ENCODE measurements around the gene LZTFL1. TPM values are rescaled to one million over a fixed set of nuclear protein-coding genes. Genes with fewer than 3 reads are reported as not detected.

Gene LZTFL1
- 8.0 and 9.1 TPM in 2 replicates for total RNA-seq (2022)
- percentile 37 among the genes with signal in this experiment for Bru-seq, nascent RNA
- BruChase-seq, experiment 1, labeled RNA remaining after a 2-hour chase: percentile 37 among the genes with signal in this experiment
- percentile 44 among the genes with signal in this experiment for BruChase-seq, experiment 2, labeled RNA remaining after a 6-hour chase
- long read RNA-seq, full-length matches to known transcripts: 8 of 12 reads
- long read RNA-seq, partial matches to known transcripts: 0 of 12 reads
- long read RNA-seq, other reads (novel, unspliced or antisense): 4 of 12 reads

DNA sequence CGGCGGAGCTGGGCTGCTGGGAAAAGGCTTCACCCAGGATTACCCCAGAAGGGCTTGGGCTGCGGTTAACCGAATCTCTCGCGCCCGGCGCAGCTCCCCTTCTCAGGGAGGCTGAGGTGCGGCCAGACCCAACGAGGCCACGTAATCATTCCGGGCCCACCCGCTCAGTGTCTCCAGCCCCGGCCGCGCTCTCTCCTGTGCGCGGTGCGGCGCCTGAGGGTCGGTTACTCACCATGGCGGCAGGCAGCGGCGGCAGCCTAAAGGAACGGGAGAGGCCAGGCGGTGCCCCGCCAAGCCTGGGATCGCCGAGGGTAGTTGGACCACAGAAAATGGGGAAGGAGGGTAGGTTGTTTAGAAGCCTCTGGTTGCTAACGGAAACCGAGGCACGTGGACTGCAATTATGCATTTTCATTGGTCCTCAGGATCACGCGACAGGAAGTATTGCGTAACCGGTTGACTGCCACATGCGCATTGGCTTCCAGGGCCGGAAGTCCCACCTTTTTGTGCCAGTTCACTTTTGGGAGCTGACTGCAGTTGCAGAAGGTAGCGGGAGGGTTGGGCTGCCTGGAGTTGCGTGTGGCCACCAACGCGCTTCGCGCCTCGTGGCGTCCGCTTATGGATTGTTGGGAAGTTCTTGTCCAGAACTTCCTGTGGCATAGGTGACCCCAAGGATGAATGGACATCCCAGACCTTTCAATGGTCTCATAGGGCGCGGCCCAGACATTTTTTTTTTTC lies at the start of gene LZTFL1:
TSS of gene LZTFL1 (minus strand) at position 363 of the 735 bp plus-strand sequence. CDS start at position 235, 128 bp downstream.
- intact Hi-C loops (cut with micrococcal nuclease; ENCODE audit: unreplicated experiment): loop anchor here (5.0 kb wide), 1 partner anchor 85 kb away; no protein-coding TSS in a partner anchor
- H3K9me3 ChIP-seq: no peaks in the 10 kb centered on the region
- H3K4me3 ChIP-seq (ENCODE audit: low read depth, low read length): peak within 1 kb of the TSS; percentile 66
- H3K27me3 Mint-ChIP-seq (ENCODE audit: insufficient read depth, unreplicated experiment): peaks cover 15% of the 10 kb centered on the region
- no peaks in the 10 kb centered on the region for H3K9me3 Mint-ChIP-seq (ENCODE audit: unreplicated experiment)
- ChIA-PET POLR2A (interaction anchor here (0.6 kb wide), 1 partner anchor 791 kb away, joined by 3 read pairs; no protein-coding TSS in a partner anchor), CTCF (interaction anchor here (1.6 kb wide), 1 partner anchor 81 kb away, joined by 9 read pairs; no protein-coding TSS in a partner anchor)
- H3K4me1 Mint-ChIP-seq (ENCODE audit: low read depth, unreplicated experiment): peaks cover 6% of the 10 kb centered on the region
- no peak for TF ChIP-seq CTCF (IDR thresholded peaks at IDR 0.05; ENCODE audit: insufficient read depth in 1 of 2, low read depth in 1 of 2, low read length in 1 of 2, severe bottlenecking in 1 of 2, unreplicated experiment in 1 of 2)
- no TSS peak for BruUV-seq (replicated peaks)
- peak within 1 kb of the TSS; percentile 86 for H3K4me3 Mint-ChIP-seq (ENCODE audit: unreplicated experiment)
- H3K27ac Mint-ChIP-seq (ENCODE audit: unreplicated experiment): peak within 1 kb of the TSS; percentile 87
- DNase-seq: peak; percentile 92 to 95
- H3K4me1 ChIP-seq: no peaks in the 10 kb centered on the region
- H3K36me3 Mint-ChIP-seq (ENCODE audit: insufficient read depth, unreplicated experiment): peaks cover 8% of the 10 kb centered on the region
- no peaks in the 10 kb centered on the region for H3K27me3 ChIP-seq (replicated peaks; ENCODE audit: control insufficient read depth, insufficient read depth, low read length)
- H3K36me3 ChIP-seq (ENCODE audit: control insufficient read depth, insufficient read depth, low read length): no peaks in the 10 kb centered on the region

DNA sequence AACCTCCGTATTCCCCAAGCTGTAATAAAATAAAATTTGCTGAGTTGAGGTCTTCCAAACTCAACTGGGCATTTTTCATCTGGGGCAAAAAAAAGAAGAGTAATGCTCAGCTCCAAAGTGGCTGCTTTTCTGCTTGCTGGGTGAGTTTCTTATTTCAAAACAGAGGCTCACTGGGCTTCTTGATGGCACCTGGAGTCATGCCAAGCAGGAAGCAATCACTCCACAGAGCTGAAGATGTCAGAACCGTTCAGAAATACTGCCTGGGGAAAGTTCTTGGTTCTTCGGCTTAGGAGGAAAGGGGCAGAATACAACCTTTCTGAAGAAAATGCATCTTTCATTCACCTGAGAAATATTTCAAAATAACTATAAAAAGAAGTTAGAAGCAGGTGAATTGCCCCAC lies 48.5 kb upstream of the LZTFL1 start:
- no peak overlapping the region for H3K27ac Mint-ChIP-seq (ENCODE audit: unreplicated experiment)
- H3K4me1 Mint-ChIP-seq (ENCODE audit: low read depth, unreplicated experiment): no peaks in the 10 kb centered on the region
- no peak for DNase-seq
- no peak overlapping the region for H3K4me3 Mint-ChIP-seq (ENCODE audit: unreplicated experiment)
- Histone ChIP-seq H3K4me3 (ENCODE audit: low read depth, low read length) (no peak overlapping the region), H3K4me1 (no peaks in the 10 kb centered on the region), H3K9me3 (no peaks in the 10 kb centered on the region), H3K27me3 (replicated peaks; ENCODE audit: control insufficient read depth, insufficient read depth, low read length) (no peaks in the 10 kb centered on the region), H3K36me3 (ENCODE audit: control insufficient read depth, insufficient read depth, low read length) (no peaks in the 10 kb centered on the region)
- peaks cover 6% of the 10 kb centered on the region for H3K27me3 Mint-ChIP-seq (ENCODE audit: insufficient read depth, unreplicated experiment)
- H3K36me3 Mint-ChIP-seq (ENCODE audit: insufficient read depth, unreplicated experiment): no peaks in the 10 kb centered on the region
- intact Hi-C loops (cut with micrococcal nuclease; ENCODE audit: unreplicated experiment): no loop called here
- TF ChIP-seq CTCF (IDR thresholded peaks at IDR 0.05; ENCODE audit: insufficient read depth in 1 of 2, low read depth in 1 of 2, low read length in 1 of 2, severe bottlenecking in 1 of 2, unreplicated experiment in 1 of 2): no peak
- CTCF ChIA-PET: no interaction called here
- BruUV-seq (replicated peaks): no TSS peak
- no peaks in the 10 kb centered on the region for H3K9me3 Mint-ChIP-seq (ENCODE audit: unreplicated experiment)
- POLR2A ChIA-PET: no interaction called here

DNA sequence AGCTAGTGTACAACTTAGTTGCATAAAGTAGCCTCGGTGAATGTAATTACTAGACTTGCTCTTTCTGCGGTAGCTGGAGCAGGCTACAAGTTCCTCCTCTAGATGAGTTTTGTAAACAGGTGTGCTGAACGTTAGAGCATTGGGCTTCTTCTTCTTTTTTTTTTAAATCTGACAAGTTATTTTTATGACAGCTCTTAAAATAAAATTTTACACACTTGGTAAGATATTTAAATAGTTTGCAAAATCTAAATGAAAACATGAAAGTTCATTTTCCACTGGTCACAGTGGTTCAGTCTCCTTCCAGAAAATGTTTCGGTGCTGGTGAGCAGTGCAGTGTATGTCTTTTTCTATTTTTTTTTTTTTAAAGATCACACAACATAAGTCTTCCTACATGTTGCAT lies 47.4 kb upstream of the LZTFL1 start:
- H3K36me3 ChIP-seq (ENCODE audit: control insufficient read depth, insufficient read depth, low read length): no peaks in the 10 kb centered on the region
- H3K9me3 ChIP-seq: no peaks in the 10 kb centered on the region
- no peak for TF ChIP-seq CTCF (IDR thresholded peaks at IDR 0.05; ENCODE audit: insufficient read depth in 1 of 2, low read depth in 1 of 2, low read length in 1 of 2, severe bottlenecking in 1 of 2, unreplicated experiment in 1 of 2)
- ChIA-PET POLR2A (no interaction called here), CTCF (no interaction called here)
- no peak for DNase-seq
- H3K4me3 ChIP-seq (ENCODE audit: low read depth, low read length): no peak overlapping the region
- Mint-ChIP-seq H3K9me3 (ENCODE audit: unreplicated experiment) (no peaks in the 10 kb centered on the region), H3K36me3 (ENCODE audit: insufficient read depth, unreplicated experiment) (no peaks in the 10 kb centered on the region), H3K4me3 (ENCODE audit: unreplicated experiment) (no peak overlapping the region), H3K27ac (ENCODE audit: unreplicated experiment) (no peak overlapping the region), H3K4me1 (ENCODE audit: low read depth, unreplicated experiment) (no peaks in the 10 kb centered on the region), H3K27me3 (ENCODE audit: insufficient read depth, unreplicated experiment) (peaks cover 6% of the 10 kb centered on the region)
- BruUV-seq (replicated peaks): no TSS peak
- H3K4me1 ChIP-seq: no peaks in the 10 kb centered on the region
- no peaks in the 10 kb centered on the region for H3K27me3 ChIP-seq (replicated peaks; ENCODE audit: control insufficient read depth, insufficient read depth, low read length)
- intact Hi-C loops (cut with micrococcal nuclease; ENCODE audit: unreplicated experiment): no loop called here
